Measurements from ENCODE around the gene PDXDC1.

- no peak for TF ChIP-seq POLR2A (IDR thresholded peaks at IDR 0.05; ENCODE audit: low read length)
- no peak for TF ChIP-seq GATA1 (IDR thresholded peaks at IDR 0.05; ENCODE audit: low read depth, low read length)
Measured at GRCh38 chr16:14958970-14959369, 15.9 kb upstream of the PDXDC1 start.

All from erythroblast (primary cell).